ENCODE measurements around the gene MACF1. TPM values are rescaled to one million over a fixed set of nuclear protein-coding genes. Genes with fewer than 3 reads are reported as not detected.
"Not testable (repeated sequence)": the region's sequence is repeated elsewhere in the genome, so short reads cannot be mapped to it uniquely, and the experiment has no call there.

MACF1 gene
- total RNA-seq, 1 experiment from 2014 or later: 134 TPM

- DNase-seq (ENCODE audit: low spot score): no peak
- in situ Hi-C loops (cut with HindIII; ENCODE audit: low sequenced_read_pairs): no loop called here
Observed at GRCh38 chr1:39205781-39206464, 1.4 kb downstream of the MACF1 start.

GRCh38 chr1:39208360-39208759 lies 3.9 kb downstream of the MACF1 start:
- in situ Hi-C loops (cut with HindIII; ENCODE audit: low sequenced_read_pairs): not testable (repeated sequence)

GRCh38 chr1:39210649-39211048 lies 6.2 kb downstream of the MACF1 start:
- in situ Hi-C loops (cut with HindIII; ENCODE audit: low sequenced_read_pairs): no loop called here
- DNase-seq (ENCODE audit: low spot score): no peak

More at GRCh38 chr1:39208360-39208759, 3.9 kb downstream of the MACF1 start:
- DNase-seq (ENCODE audit: low spot score): not testable (repeated sequence)

GRCh38 chr1:39212499-39212898 lies 8.0 kb downstream of the MACF1 start:
- in situ Hi-C loops (cut with HindIII; ENCODE audit: low sequenced_read_pairs): no loop called here
- no peak for DNase-seq (ENCODE audit: low spot score)

- in situ Hi-C loops (cut with HindIII; ENCODE audit: low sequenced_read_pairs): no loop called here
- no peak for DNase-seq (ENCODE audit: low spot score)
Observed at GRCh38 chr1:39213511-39214002, 9.1 kb downstream of the MACF1 start.

- DNase-seq (ENCODE audit: low spot score): peak; percentile 31
- in situ Hi-C loops (cut with HindIII; ENCODE audit: low sequenced_read_pairs): no loop called here
Observed at GRCh38 chr1:39214021-39214713, 9.7 kb downstream of the MACF1 start.

GRCh38 chr1:39214714-39214997 lies 10.2 kb downstream of the MACF1 start:
- in situ Hi-C loops (cut with HindIII; ENCODE audit: low sequenced_read_pairs): no loop called here
- no peak for DNase-seq (ENCODE audit: low spot score)

GRCh38 chr1:39214998-39215873 lies 10.7 kb downstream of the MACF1 start:
- no peak for DNase-seq (ENCODE audit: low spot score)
- in situ Hi-C loops (cut with HindIII; ENCODE audit: low sequenced_read_pairs): no loop called here

- DNase-seq (ENCODE audit: low spot score): no peak
- in situ Hi-C loops (cut with HindIII; ENCODE audit: low sequenced_read_pairs): no loop called here
Observed at GRCh38 chr1:39216771-39217170, 12.3 kb downstream of the MACF1 start.

GRCh38 chr1:39220891-39221870 lies 16.7 kb downstream of the MACF1 start:
- DNase-seq (ENCODE audit: low spot score): no peak
- in situ Hi-C loops (cut with HindIII; ENCODE audit: low sequenced_read_pairs): no loop called here

GRCh38 chr1:39224295-39224829 lies 19.9 kb downstream of the MACF1 start:
- DNase-seq (ENCODE audit: low spot score): no peak
- in situ Hi-C loops (cut with HindIII; ENCODE audit: low sequenced_read_pairs): no loop called here

GRCh38 chr1:39226836-39227235 lies 22.3 kb downstream of the MACF1 start:
- no peak for DNase-seq (ENCODE audit: low spot score)
- in situ Hi-C loops (cut with HindIII; ENCODE audit: low sequenced_read_pairs): no loop called here

GRCh38 chr1:39228252-39228651 lies 23.8 kb downstream of the MACF1 start:
- in situ Hi-C loops (cut with HindIII; ENCODE audit: low sequenced_read_pairs): no loop called here
- DNase-seq (ENCODE audit: low spot score): no peak

GRCh38 chr1:39229504-39229903 lies 25.0 kb downstream of the MACF1 start:
- DNase-seq (ENCODE audit: low spot score): no peak
- in situ Hi-C loops (cut with HindIII; ENCODE audit: low sequenced_read_pairs): no loop called here

- DNase-seq (ENCODE audit: low spot score): no peak
- in situ Hi-C loops (cut with HindIII; ENCODE audit: low sequenced_read_pairs): no loop called here
Observed at GRCh38 chr1:39230261-39231190, 26.0 kb downstream of the MACF1 start.

GRCh38 chr1:39236971-39237370 lies 32.5 kb downstream of the MACF1 start:
- no peak for DNase-seq (ENCODE audit: low spot score)
- in situ Hi-C loops (cut with HindIII; ENCODE audit: low sequenced_read_pairs): no loop called here

GRCh38 chr1:39238476-39238875 lies 34.0 kb downstream of the MACF1 start:
- DNase-seq (ENCODE audit: low spot score): peak; percentile 45
- in situ Hi-C loops (cut with HindIII; ENCODE audit: low sequenced_read_pairs): no loop called here

GRCh38 chr1:39239968-39240367 lies 35.5 kb downstream of the MACF1 start:
- in situ Hi-C loops (cut with HindIII; ENCODE audit: low sequenced_read_pairs): no loop called here
- no peak for DNase-seq (ENCODE audit: low spot score)
